H1 (cell line): ENCODE results near the gene ITPKB. TPM values are rescaled to one million over a fixed set of nuclear protein-coding genes. Genes with fewer than 3 reads are reported as not detected.

ENCODE experiments used
- CTCF ChIA-PET: fragments of 300-600 bp; sonication (Branson Sonifier 250); formaldehyde crosslinking; loops from one replicate; lab custom pipeline; 2021; ENCODE audit not compliant: partially characterized antibody; lab: Charles Lee
- POLR2A ChIA-PET: fragments of 300-600 bp; sonication (Branson Sonifier 250); formaldehyde crosslinking; loops from one replicate; lab custom pipeline; 2021; ENCODE audit warnings: inconsistent platforms; ENCODE audit not compliant: partially characterized antibody; lab: Charles Lee
- DNase-seq, 2 experiments: peaks; one replicate each; pipeline versions ENCODE4 v3.0.0 to v3.0.0-alpha.2; 2010 to 2022; ENCODE audit warnings: low spot score in 2 of 2, low read depth in 1 of 2, mixed read lengths in 1 of 2
- FAIRE-seq: peaks from 2 replicates; lab custom pipeline; 2011; peaks lifted over from hg19 to GRCh38; lab: Jason Lieb, UNC
- H2AFZ ChIP-seq: 2 replicates; pipeline ENCODE4 v1.8.1; 2012; ENCODE audit warnings: low read length, inconsistent platforms
- H2AK5ac ChIP-seq: 2 replicates; pipeline ENCODE4 v1.6.1; 2013; ENCODE audit warnings: low read depth, low read length
- H2BK120ac ChIP-seq: replicated peaks from 2 replicates; pipeline ENCODE3; 2013; ENCODE audit warnings: low read depth, low read length, inconsistent platforms
- H2BK12ac ChIP-seq: 2 replicates; pipeline ENCODE4 v1.6.1; 2013; ENCODE audit warnings: low read depth, low read length
- H2BK15ac ChIP-seq: 2 replicates; pipeline ENCODE4 v1.6.1; 2013; ENCODE audit warnings: low read length
- H2BK20ac ChIP-seq: 2 replicates; pipeline ENCODE4 v1.6.1; 2013; ENCODE audit warnings: low read length
- H2BK5ac ChIP-seq: 2 replicates; pipeline ENCODE4 v1.6.1; 2013; ENCODE audit warnings: low read depth, low read length
- H3K14ac ChIP-seq: 2 replicates; pipeline ENCODE4 v1.6.1; 2013; ENCODE audit warnings: inconsistent platforms; ENCODE audit not compliant: insufficient read length
- H3K18ac ChIP-seq: 2 replicates; pipeline ENCODE4 v1.6.1; 2013; ENCODE audit warnings: low read length; ENCODE audit errors: extremely low read depth
- H3K23ac ChIP-seq: 2 replicates; pipeline ENCODE4 v1.6.1; 2013; ENCODE audit warnings: inconsistent platforms; ENCODE audit not compliant: insufficient read length
- H3K23me2 ChIP-seq: 2 replicates; pipeline ENCODE4 v1.6.1; 2013; ENCODE audit warnings: low read depth, low read length
- H3K27ac ChIP-seq: 2 replicates; pipeline ENCODE4 v1.6.1; 2011; ENCODE audit warnings: low read depth, low read length, inconsistent platforms
- H3K27me3 ChIP-seq, 4 experiments: replicated peaks in 1 of 4; 1 replicate in 1 of 4; 2 replicates in 3 of 4; pipeline versions ENCODE4 v1.6.1 to v1.8.1; 2011 to 2013; ENCODE audit warnings: low read length in 3 of 4, mild to moderate bottlenecking in 3 of 4, inconsistent platforms in 2 of 4, mixed read lengths in 2 of 4, moderate library complexity in 1 of 4; ENCODE audit not compliant: control insufficient read depth in 3 of 4, insufficient read depth in 3 of 4; ENCODE audit errors: extremely low read depth in 1 of 4
- H3K36me3 ChIP-seq, 4 experiments: 2 replicates each; pipeline versions ENCODE4 v1.6.1 to v1.8.1; 2011 to 2013; ENCODE audit warnings: mild to moderate bottlenecking in 4 of 4, low read length in 3 of 4, moderate library complexity in 2 of 4, control low read depth in 1 of 4, inconsistent platforms in 1 of 4; ENCODE audit not compliant: insufficient read depth in 4 of 4, control insufficient read depth in 2 of 4
- H3K4ac ChIP-seq: replicated peaks from 2 replicates; pipeline ENCODE3; 2013; ENCODE audit warnings: low read length, low read depth, mixed read lengths, inconsistent platforms; ENCODE audit not compliant: insufficient read length
- H3K4me1 ChIP-seq, 4 experiments: replicated peaks in 1 of 4; 1 replicate in 1 of 4; 2 replicates in 3 of 4; pipeline versions ENCODE4 v1.6.1 to v1.8.1; 2011 to 2013; ENCODE audit warnings: low read length in 3 of 4, inconsistent platforms in 2 of 4, mixed read lengths in 1 of 4; ENCODE audit not compliant: insufficient read depth in 4 of 4, control insufficient read depth in 3 of 4
- H3K4me2 ChIP-seq, 2 experiments: 2 replicates each; pipeline versions ENCODE4 v1.6.1 to v1.8.1; 2011 to 2013; ENCODE audit warnings: low read depth in 2 of 2, low read length in 2 of 2, control low read depth in 1 of 2, inconsistent platforms in 1 of 2, mild to moderate bottlenecking in 1 of 2; ENCODE audit not compliant: insufficient read depth in 1 of 2
- H3K4me3 ChIP-seq, 4 experiments: fragments of 200-600, 300-600 bp in 1 of 4; sonication (generic), shearing (Covaris generic), sonication (Bioruptor Twin) in 1 of 4; 2 replicates each; pipeline versions ENCODE4 v1.5.1 to v1.8.1; 2011 to 2016; ENCODE audit warnings: low read length in 4 of 4, low read depth in 3 of 4, control low read depth in 2 of 4, inconsistent platforms in 2 of 4, mild to moderate bottlenecking in 2 of 4, mixed read lengths in 1 of 4, moderate library complexity in 1 of 4; ENCODE audit not compliant: insufficient read depth in 2 of 4; ENCODE audit errors: extremely low read depth in 1 of 4
- H3K56ac ChIP-seq: replicated peaks from 2 replicates; pipeline ENCODE3; 2013; ENCODE audit warnings: low read depth, mild to moderate bottlenecking, mixed read lengths, low read length, inconsistent platforms; ENCODE audit not compliant: insufficient read length
- H3K79me1 ChIP-seq: 2 replicates; pipeline ENCODE4 v1.6.1; 2013; ENCODE audit warnings: low read depth, low read length, control low read depth
- H3K79me2 ChIP-seq, 2 experiments: 2 replicates each; pipeline versions ENCODE4 v1.6.1 to v1.8.1; 2012 to 2013; ENCODE audit warnings: low read length in 2 of 2, mild to moderate bottlenecking in 2 of 2, inconsistent platforms in 1 of 2; ENCODE audit not compliant: insufficient read depth in 2 of 2, control insufficient read depth in 1 of 2
- H3K9ac ChIP-seq, 4 experiments: replicated peaks in 1 of 4; 1 replicate in 1 of 4; 2 replicates in 3 of 4; pipeline versions ENCODE4 v1.6.1 to v1.8.1; 2011 to 2013; ENCODE audit warnings: low read depth in 3 of 4, low read length in 3 of 4, control low read depth in 2 of 4, mild to moderate bottlenecking in 2 of 4, moderate library complexity in 2 of 4, inconsistent platforms in 1 of 4; ENCODE audit errors: extremely low read depth in 1 of 4
- H3K9me3 ChIP-seq, 2 experiments: 2 replicates each; pipeline versions ENCODE4 v1.6.1 to v1.8.1; 2012 to 2013; ENCODE audit warnings: mild to moderate bottlenecking in 2 of 2, moderate library complexity in 2 of 2, control low read depth in 1 of 2, inconsistent platforms in 1 of 2, low read depth in 1 of 2, low read length in 1 of 2, mixed read lengths in 1 of 2; ENCODE audit not compliant: insufficient read depth in 2 of 2
- H4K20me1 ChIP-seq, 2 experiments: replicated peaks in 1 of 2; 2 replicates each; pipeline versions ENCODE3 to v1.8.1; 2011 to 2013; ENCODE audit warnings: inconsistent platforms in 2 of 2, low read length in 2 of 2, mild to moderate bottlenecking in 1 of 2; ENCODE audit not compliant: insufficient read depth in 2 of 2, control insufficient read depth in 1 of 2
- H4K5ac ChIP-seq: 2 replicates; pipeline ENCODE4 v1.6.1; 2013; ENCODE audit warnings: low read length, low read depth, mixed read lengths, inconsistent platforms; ENCODE audit not compliant: insufficient read length
- H4K8ac ChIP-seq: 2 replicates; pipeline ENCODE4 v1.8.0; 2013; ENCODE audit warnings: mild to moderate bottlenecking, moderate library complexity, low read length, inconsistent platforms; ENCODE audit not compliant: insufficient read depth; ENCODE audit errors: extremely low read depth
- H4K91ac ChIP-seq: replicated peaks from 2 replicates; pipeline ENCODE3; 2013; ENCODE audit warnings: low read length, mixed read lengths, inconsistent platforms; ENCODE audit not compliant: insufficient read length
- CTBP2 ChIP-seq: IDR thresholded peaks from 2 replicates; pipeline ENCODE4 v1.7.0; 2011; ENCODE audit warnings: borderline replicate concordance, mild to moderate bottlenecking, moderate library complexity, mixed read lengths, low read length; ENCODE audit not compliant: insufficient read depth, insufficient read length
- CTCF ChIP-seq, 3 experiments: IDR thresholded peaks; 1 replicate in 2 of 3; 2 replicates in 1 of 3; pipeline versions ENCODE4 v1.5.1 to v1.6.1; 2011; ENCODE audit warnings: low read length in 3 of 3, mild to moderate bottlenecking in 3 of 3, inconsistent platforms in 2 of 3, low read depth in 1 of 3, moderate library complexity in 1 of 3; ENCODE audit not compliant: insufficient read depth in 1 of 3; ENCODE audit errors: control extremely low read depth in 1 of 3
- MAX ChIP-seq: IDR thresholded peaks from 2 replicates; pipeline ENCODE4 v1.6.1; 2012; ENCODE audit warnings: inconsistent platforms
- POU5F1 ChIP-seq: IDR thresholded peaks from 2 replicates; pipeline ENCODE4 v1.6.1; 2011; ENCODE audit warnings: low read depth, mild to moderate bottlenecking, low read length, moderate library complexity
- SP4 ChIP-seq: IDR thresholded peaks from 2 replicates; pipeline ENCODE4 v1.6.1; 2012; ENCODE audit warnings: low read length, inconsistent platforms
- TCF12 ChIP-seq: IDR thresholded peaks from 2 replicates; pipeline ENCODE4 v1.6.1; 2011; ENCODE audit warnings: low read depth, mild to moderate bottlenecking, low read length
- ZNF274 ChIP-seq: IDR thresholded peaks from 2 replicates; pipeline ENCODE4 v1.7.0; 2012; ENCODE audit warnings: low read length, borderline replicate concordance; ENCODE audit errors: extremely low read depth
- WGBS, 2 experiments: shearing (Covaris generic) in 1 of 2; methylation state at CpG; one replicate each; pipeline versions ENCODE4 v1.1.6 to v1.1.7; 2013 to 2015; ENCODE audit warnings: low lambda C conversion rate in 2 of 2, mixed read lengths in 2 of 2, inconsistent platforms in 1 of 2, low coverage in 1 of 2, missing lambda C conversion rate in 1 of 2; ENCODE audit not compliant: insufficient replicate concordance in 2 of 2, insufficient coverage in 1 of 2, insufficient read length in 1 of 2; ENCODE audit errors: extremely low coverage in 1 of 2, missing lambda C conversion rate in 1 of 2; 5-methylcytosine and 5-hydroxymethylcytosine counted together
- polyA plus RNA-seq, 7 experiments: library from polyadenylated mRNA; depleted of rRNA in 3 of 7; stranded (reverse) in 5 of 7; unstranded in 2 of 7; fragments of >200 nt in 5 of 7; fragments of 200-250 nt in 2 of 7; gene quantifications; 1 replicate in 5 of 7; 2 replicates in 1 of 7; 4 replicates in 1 of 7; pipeline versions ENCODE4 v1.2.1 to v1.2.3, GENCODE V29; 2011 to 2013; ENCODE audit warnings: missing spikeins in 2 of 7, mixed read lengths in 2 of 7
- total RNA-seq: library from RNA; stranded (reverse); fragmentation: NEBNext Ultra II Directional; extraction: Animal tissue kit (Norgen Biotek cat#: 25700); gene quantifications from 2 replicates; pipeline ENCODE4 v1.2.1, GENCODE V29; 2021
- TF ChIP-seq, protein P1 (sequence below): IDR thresholded peaks from 2 replicates; pipeline ENCODE4 v1.6.1; 2011; ENCODE audit warnings: low read length, improper control_type of control experiment

The ITPKB gene
- total and polyA plus RNA-seq, 2 of the 8 experiments (the other 6 are each of a cell fraction or from before 2014, with no cell fraction given): 1.7 to 4.8 TPM

- H4K91ac ChIP-seq: no peak overlapping the region
- H3K4me2 ChIP-seq: no peak overlapping the region
- H2BK5ac ChIP-seq: no peak overlapping the region
- no peaks in the 10 kb centered on the region for H3K79me2 ChIP-seq
- no peak overlapping the region for H4K5ac ChIP-seq
- DNase-seq (no peak), FAIRE-seq (no peak)
- WGBS, 2 experiments: 84% methylated on average over 9 of the region's 9 CpGs; no CpG with 5 or more reads in 1 of the 2 experiments
- H4K8ac ChIP-seq: no peak overlapping the region; the same call in 1 of the 2 replicates
- H2BK20ac ChIP-seq: no peak overlapping the region
- H3K27ac ChIP-seq: no peak overlapping the region
- no peak overlapping the region for H2BK120ac ChIP-seq
- no peaks in the 10 kb centered on the region for H3K9me3 ChIP-seq
- no peak overlapping the region for H2AFZ ChIP-seq
- no peaks in the 10 kb centered on the region for H3K36me3 ChIP-seq
- H4K20me1 ChIP-seq: no peaks in the 10 kb centered on the region
- H2AK5ac ChIP-seq: no peak overlapping the region
- no peak overlapping the region for H3K4ac ChIP-seq
- no peak overlapping the region for H3K9ac ChIP-seq
- no peak overlapping the region for H2BK12ac ChIP-seq
- no peak overlapping the region for H3K23ac ChIP-seq
- POLR2A ChIA-PET: no interaction called here
- no peaks in the 10 kb centered on the region for H3K79me1 ChIP-seq
- no peaks in the 10 kb centered on the region for H3K4me1 ChIP-seq
- no peaks in the 10 kb centered on the region for H3K23me2 ChIP-seq
- no peak overlapping the region for H3K56ac ChIP-seq
- H2BK15ac ChIP-seq: no peak overlapping the region
- CTCF ChIA-PET: interaction anchor here (0.6 to 1.2 kb wide), 3 partner anchors 10 to 96 kb away, joined by 3 read pairs; no protein-coding TSS in a partner anchor
- no peak overlapping the region for H3K14ac ChIP-seq
- no peak overlapping the region for H3K18ac ChIP-seq
- H3K27me3 ChIP-seq: no peaks in the 10 kb centered on the region
- H3K4me3 ChIP-seq: no peak overlapping the region
- no peak for TF ChIP-seq CTCF (IDR thresholded peaks at IDR 0.05; ENCODE audit: control extremely low read depth in 1 of 3, insufficient read depth in 1 of 3, low read depth in 1 of 3, low read length in 3 of 3)
- TF ChIP-seq POU5F1: no peak
- TF ChIP-seq, protein P1, sequence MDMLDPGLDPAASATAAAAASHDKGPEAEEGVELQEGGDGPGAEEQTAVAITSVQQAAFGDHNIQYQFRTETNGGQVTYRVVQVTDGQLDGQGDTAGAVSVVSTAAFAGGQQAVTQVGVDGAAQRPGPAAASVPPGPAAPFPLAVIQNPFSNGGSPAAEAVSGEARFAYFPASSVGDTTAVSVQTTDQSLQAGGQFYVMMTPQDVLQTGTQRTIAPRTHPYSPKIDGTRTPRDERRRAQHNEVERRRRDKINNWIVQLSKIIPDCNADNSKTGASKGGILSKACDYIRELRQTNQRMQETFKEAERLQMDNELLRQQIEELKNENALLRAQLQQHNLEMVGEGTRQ: no peak
- no peak for TF ChIP-seq ZNF274
- TF ChIP-seq SP4: no peak
- TF ChIP-seq MAX: no peak
- TF ChIP-seq TCF12: no peak
- TF ChIP-seq CTBP2: no peak
Observed at GRCh38 chr1:226615876-226616275, 123.2 kb downstream of the ITPKB start.
